HG03039 (cell line): ENCODE data around the gene ZNF614.
A peak's percentile ranks its signal among the peaks of the same experiment; 100 is the strongest.
"Not testable (repeated sequence)": the region's sequence is repeated elsewhere in the genome, so short reads cannot be mapped to it uniquely, and the experiment has no call there.

Experiments used
- ATAC-seq: cut with Tn5 transposase; IDR thresholded peaks from one replicate; pipeline ENCODE4 v1.9.1; 2021; ENCODE audit warnings: mild to moderate bottlenecking, moderate library complexity; ENCODE audit not compliant: unreplicated experiment

Gene ZNF614

DNA sequence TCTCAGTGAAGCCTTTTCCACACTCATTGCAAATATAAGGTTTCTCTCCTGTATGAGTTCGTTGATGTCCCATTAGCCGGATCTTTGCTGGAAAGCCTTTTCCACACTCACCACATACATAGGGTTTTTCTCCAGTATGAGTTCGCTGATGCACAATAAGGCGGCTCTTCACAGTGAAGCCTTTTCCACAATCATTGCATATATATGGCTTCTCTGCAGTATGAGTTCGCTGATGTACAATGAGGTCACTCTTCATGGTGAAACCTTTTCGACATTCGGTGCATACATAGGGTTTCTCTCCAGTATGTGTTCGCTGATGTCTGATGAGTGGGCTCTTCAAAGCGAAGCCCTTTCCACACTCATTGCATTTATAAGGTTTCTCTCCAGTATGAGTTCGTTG lies 34.8 kb downstream of the ZNF614 start:
- no peak for ATAC-seq

DNA sequence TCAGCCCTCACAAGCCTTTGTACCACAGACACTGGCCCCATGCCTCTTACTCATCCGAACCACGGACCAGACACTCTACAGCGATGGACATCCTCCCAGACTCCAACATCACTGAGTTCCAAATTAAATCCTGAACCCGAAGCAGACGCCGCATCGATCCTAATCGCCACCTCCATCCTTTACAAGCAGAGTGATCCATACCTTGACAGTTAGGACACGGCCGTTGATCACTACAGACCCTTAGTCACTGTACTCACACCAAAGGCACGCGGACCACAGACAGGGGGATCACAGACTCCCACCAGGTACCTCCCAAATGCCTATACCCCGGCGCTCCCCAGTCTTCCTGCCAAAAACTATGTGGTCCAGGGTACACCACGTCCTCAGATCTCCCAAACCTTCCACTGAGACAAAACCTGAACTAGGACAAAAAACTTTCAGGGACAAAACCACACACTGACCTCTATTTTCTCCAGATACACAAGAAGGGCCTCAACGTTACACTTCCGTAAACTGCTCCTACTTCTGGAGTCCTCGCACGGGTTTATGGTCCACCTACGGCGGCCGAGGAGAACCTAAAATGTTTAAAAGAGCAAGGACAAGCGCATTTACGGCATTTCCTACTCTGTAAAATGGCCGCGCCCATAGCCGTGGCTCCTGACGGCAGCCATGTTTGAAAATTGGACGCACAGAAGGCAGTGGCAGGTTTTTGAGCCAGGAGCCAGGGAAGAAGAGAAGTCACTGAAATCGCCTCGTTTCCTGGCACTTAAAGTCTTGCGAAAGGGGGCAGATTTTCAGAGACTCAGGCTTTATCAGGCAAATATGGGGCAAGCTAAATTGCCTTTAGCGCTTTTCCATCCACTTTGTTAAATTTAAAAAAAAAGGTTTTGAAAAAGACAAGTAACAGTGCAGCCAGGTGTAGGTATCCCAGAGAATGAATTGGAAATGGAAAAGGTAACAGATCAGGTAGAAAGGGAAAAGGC lies 41.6 kb downstream of the ZNF614 start, which contains the start of gene ZNF350:
Gene ZNF350, minus strand, starts transcription at position 532 of the 983 bp plus-strand sequence. CDS start 12,480 bp downstream, outside the sequence.
- ATAC-seq = peak; percentile 89

DNA sequence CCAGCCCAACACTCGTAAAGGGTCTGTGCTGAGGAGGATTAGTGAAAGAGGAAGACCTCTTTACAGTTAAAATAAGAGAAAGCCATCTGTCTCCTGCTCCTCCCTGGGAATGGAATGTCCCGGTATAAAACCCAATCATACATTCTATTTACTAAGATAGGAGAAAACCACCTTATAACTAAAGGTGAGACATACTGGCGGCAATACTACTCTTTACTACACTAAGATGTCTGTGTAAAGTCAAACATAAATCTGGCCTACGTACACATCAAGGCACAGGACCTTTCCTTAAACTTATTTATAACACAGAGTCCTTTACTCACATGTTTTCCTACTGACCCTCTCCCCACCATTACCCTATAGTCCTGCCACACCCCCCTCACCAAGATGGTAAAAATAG lies 44.8 kb downstream of the ZNF614 start:
- ATAC-seq = no peak

GRCh38 chr19:51980926-51981325 lies 47.3 kb downstream of the ZNF614 start:
- not testable (repeated sequence) for ATAC-seq

DNA sequence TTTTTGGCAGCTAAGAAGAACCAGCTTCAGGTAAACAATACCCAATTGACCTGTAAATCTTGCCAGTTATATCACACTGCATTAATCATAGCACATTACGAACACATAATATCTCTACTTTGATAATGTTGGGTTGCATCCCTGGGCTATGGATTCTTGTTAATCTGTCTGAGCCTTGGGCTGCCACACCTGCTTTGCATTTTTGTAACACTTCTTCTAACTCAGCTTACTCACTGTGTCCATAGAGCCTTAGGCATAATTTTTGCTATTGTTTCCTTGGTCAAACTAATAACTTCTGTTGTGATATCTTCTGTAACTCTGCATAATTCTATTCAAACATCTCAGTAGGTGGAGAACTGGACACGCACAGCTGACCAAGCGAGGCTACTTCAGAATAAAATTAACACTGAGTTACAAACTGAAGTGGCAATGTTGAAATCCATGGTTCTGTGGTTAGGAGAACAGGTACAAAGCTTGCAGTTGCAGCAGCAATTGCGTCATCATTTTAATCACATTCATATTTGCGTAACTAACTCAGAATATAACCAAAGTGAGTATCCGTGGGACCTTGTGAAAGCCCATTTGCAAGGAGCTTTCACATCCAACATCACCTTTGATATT lies 48.0 kb downstream of the ZNF614 start:
- no peak for ATAC-seq

DNA sequence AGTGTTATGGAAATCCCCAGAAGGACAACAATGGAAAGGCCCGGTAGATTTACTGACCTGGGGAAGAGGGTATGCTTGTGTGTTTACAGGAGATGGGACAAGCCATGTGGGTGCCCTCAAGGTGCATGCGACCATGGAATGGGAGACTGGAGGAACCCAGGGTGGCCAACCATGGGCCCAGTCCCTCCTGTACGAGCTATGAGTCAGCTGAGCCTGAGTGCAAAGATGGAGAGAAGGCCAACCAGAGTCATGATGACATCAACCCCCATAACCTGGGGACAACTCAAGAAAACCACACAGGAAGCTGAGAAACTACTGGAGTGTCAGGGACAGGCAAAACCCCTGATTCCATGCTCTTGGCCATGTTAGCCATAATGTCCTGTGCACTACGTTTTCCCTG lies 49.3 kb downstream of the ZNF614 start:
- ATAC-seq = no peak

DNA sequence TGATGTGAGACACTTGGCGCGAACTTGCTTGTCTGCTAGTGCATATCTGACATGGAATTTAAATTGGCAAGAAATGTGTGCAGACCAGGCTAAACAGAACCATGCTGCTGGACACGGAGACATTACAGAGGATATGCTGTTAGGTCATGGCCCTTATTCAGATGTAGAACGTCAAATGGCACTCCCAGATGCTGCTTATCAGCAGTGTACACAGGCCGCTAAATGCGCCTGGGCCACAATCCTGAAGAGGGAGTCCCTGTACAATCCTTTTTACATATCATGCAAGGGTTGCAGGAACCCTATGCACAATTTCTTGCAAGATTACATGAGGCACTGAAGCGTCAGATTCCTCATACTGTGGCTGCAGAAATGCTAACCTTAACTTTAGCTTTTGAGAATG lies 50.8 kb downstream of the ZNF614 start:
- ATAC-seq = no peak

GRCh38 chr19:51976852-51977251 lies 51.3 kb downstream of the ZNF614 start:
- no peak for ATAC-seq

DNA sequence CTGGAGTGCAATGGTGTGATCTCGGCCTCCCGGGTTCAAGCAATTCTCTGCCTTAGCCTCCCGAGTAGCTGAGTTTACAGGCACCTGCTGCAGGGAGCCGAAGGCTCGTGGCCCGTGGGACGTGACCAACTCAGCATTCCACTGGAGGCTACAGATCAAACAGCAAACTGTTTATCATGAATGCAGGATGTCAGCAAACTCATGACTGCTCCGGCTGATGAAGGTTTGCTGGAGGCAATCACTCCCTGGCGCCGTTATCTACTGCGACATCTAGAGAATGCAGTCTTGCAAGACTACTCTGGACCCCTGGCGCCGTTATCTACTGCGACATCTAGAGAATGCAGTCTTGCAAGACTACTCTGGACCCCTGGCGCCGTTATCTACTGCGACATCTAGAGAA lies 52.4 kb downstream of the ZNF614 start:
- ATAC-seq = not testable (repeated sequence)

- ATAC-seq = no peak
Observed at GRCh38 chr19:51971624-51972023, 56.6 kb downstream of the ZNF614 start.

DNA sequence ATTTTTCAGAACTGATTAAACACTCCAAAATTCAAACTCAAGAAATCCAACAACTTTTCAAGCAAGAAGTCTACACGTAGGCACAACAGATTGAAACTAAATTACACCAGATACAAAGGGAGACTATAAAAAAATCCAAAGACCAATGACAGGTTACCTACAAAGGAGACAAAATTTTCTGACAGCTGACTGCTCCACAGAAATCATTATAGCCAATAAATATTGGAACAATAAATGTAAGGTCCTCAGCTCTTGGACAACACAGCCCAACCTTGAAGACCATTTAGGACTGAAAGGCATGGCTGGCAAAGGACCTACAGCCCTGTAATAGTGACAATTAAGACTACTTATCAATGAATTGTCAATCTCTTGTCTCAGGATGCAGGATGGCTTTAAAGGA lies 57.5 kb downstream of the ZNF614 start:
- ATAC-seq = no peak

DNA sequence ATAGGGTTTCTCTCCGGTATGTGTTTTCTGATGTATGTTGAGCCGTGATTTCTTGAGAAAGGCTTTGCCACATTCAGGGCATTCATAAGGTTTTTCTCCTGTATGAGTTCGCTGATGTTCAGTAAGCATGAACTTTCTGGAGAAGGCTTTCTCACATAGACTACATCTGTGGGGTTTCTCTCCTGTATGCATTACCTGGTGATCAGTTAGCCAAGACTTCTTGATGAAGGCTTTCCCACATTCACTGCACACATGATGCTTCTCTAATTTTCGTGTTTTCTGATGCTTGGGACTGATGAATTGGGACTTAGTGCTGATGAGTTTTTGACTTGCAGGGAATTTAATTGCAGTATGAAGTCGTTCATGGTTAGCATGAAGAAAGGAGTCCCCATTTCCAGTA lies 62.6 kb downstream of the ZNF614 start:
- no peak for ATAC-seq
